Hematopoietic multipotent progenitor cell treated with erythropoietin and hydrocortisone succinate and interleukin-3 and kit ligand, for 8 days (in vitro differentiated cells): ENCODE measurements around the gene TBCD.
A peak's percentile ranks its signal among the peaks of the same experiment; 100 is the strongest.
"Not testable (repeated sequence)": the region's sequence is repeated elsewhere in the genome, so short reads cannot be mapped to it uniquely, and the experiment has no call there.

Experiments used
- DNase-seq: peaks from one replicate; pipeline ENCODE4 v3.0.0-alpha.2; 2015

TBCD gene

GRCh38 chr17:82959990-82960418 lies 208.1 kb downstream of the TBCD start:
- DNase-seq = no peak

GRCh38 chr17:82960419-82961271 lies 208.8 kb downstream of the TBCD start:
- DNase-seq = no peak

DNA sequence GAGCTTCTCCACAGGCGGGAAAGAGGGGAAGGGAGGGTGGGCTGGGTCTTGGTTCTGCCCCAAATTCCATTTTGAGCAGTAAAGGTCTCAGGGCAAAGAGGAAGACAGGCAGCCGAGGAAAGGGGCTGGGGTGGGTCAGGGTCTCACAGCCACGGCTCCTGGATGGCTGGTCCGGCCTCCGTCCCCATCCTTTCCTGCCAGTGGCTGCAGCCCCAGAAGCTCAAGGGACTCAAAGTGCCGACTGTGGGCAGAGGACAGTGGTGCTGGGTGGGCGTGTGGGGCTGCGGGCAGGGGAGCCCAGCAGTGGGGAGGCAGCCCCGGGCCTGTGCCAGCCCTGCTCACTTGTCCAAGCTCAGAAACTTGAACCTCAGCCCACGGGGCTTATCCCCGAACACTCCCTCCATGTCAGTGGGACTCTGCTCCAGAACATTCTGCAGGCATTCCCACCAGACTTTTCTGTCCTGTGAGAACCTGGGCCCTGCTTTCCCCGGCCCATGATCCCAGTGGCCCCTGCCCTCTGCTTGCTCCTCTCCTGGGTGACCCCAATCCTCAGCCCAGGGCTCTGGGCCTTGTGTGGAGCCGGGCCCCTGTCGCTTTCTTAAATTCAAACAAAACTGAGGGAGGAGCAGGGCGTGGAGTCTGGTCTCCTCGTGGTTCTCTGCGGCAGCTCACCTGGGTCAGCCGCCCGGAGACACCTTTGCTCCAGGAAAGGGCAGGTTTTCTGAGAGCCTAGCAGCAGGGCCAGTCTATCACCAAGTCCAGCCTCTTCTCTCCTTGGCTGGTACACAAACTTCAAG lies 209.7 kb downstream of the TBCD start:
- no peak for DNase-seq

DNA sequence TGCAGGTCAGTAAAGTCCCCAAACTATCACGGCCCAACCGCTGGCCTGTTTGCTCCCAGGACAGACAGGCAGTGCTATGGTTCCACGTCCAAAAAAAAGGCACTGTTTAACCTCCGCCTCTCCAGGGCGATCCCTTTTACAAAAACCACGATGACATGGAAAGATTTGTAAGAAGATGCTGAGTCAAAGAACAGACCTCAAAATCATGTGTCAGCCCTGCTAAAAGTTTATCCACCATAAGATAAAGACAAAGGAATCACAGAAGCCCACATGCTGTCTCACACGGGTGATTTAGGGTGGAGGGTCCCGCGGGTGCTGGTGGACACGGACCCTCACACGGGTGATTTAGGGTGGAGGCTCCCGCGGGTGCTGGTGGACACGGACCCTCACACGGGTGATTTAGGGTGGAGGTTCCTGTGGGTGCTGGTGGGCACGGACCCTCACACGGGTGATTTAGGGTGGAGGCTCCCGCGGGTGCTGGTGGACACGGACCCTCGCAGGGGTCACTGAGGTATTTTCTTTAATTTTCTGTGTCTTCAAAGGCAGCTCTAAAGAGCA lies 210.4 kb downstream of the TBCD start:
- DNase-seq = peak; percentile 34

- peak; percentile 47 for DNase-seq
Observed at GRCh38 chr17:82963104-82963950, 211.5 kb downstream of the TBCD start.

DNA sequence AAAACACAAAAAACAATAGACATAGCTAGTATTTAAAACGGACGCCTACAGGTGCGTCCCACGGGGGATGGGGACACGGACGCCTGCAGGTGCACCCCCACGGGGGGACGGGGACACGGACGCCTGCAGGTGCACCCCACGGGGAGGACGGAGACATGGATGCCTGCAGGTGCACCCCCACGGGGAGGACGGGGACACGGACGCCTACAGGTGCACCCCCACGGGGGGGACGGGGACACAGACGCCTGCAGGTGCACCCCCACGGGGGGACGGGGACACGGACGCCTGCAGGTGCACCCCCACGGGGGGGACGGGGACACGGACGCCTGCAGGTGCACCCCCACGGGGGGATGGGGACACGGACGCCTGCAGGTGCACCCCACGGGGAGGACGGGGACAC lies 212.6 kb downstream of the TBCD start:
- not testable (repeated sequence) for DNase-seq

GRCh38 chr17:82964851-82965341 lies 213.0 kb downstream of the TBCD start:
- DNase-seq = no peak

DNA sequence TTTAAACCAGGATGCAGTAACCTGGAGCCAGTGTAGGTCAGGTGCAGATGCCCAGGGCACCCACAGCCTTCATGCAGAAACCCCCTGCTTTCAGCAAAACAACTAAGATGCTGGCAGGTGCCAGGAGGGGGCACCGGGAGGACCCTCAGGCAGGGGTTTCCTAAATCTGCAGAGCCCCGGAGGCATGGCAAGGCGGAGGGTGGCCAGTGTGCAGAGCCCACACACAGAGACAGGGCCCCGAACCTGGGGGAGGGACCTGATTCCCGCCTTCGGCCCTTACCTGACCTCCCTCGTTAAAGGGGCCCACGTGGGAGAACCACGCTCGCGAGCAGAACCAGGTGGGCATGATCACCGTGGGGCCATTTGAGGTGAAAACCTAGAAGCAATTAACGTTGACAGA lies 213.5 kb downstream of the TBCD start:
- no peak for DNase-seq

- no peak for DNase-seq
Observed at GRCh38 chr17:82966415-82966814, 214.6 kb downstream of the TBCD start.

DNA sequence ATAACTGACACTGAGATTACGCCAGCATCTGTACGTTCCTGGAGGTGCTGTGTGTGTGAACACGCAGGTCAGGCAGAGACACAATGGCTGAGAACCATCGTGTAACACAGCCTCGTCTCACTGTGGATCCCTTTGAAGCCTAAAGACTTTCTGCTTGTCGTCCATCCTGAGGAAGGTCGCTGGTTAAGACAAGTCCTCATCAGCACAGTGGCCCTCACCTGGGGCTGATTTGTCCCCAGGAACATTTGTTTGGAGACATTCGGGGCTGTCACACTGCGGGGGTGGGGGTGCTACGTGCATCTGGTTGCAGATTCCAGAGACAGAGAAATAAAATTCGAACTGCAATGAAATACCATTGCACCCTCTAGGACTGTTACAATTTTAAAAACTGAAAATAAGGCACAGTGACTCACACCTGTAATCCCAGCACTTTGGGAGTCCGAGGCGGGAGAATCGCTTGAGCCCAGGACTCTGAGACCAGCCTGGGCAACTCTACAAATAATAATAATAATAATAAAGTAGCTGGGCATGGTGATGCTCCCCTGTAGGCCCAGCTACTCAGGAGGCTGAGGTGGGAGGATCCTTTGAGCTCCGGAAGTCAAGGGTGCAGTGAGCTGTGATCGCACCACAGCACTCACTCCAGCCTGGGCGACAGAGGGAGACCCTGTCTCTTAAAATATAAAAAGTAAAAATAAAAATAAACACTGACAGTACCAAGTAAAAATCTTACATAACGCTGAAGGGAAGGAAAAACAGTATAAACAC lies 215.6 kb downstream of the TBCD start:
- no peak for DNase-seq

- DNase-seq = not testable (repeated sequence)
Observed at GRCh38 chr17:82968033-82968841, 216.4 kb downstream of the TBCD start.

GRCh38 chr17:82970067-82970466 lies 218.2 kb downstream of the TBCD start:
- DNase-seq = no peak

GRCh38 chr17:82970818-82971590 lies 219.1 kb downstream of the TBCD start:
- no peak for DNase-seq

GRCh38 chr17:82972836-82973372 lies 221.0 kb downstream of the TBCD start:
- DNase-seq = no peak

DNA sequence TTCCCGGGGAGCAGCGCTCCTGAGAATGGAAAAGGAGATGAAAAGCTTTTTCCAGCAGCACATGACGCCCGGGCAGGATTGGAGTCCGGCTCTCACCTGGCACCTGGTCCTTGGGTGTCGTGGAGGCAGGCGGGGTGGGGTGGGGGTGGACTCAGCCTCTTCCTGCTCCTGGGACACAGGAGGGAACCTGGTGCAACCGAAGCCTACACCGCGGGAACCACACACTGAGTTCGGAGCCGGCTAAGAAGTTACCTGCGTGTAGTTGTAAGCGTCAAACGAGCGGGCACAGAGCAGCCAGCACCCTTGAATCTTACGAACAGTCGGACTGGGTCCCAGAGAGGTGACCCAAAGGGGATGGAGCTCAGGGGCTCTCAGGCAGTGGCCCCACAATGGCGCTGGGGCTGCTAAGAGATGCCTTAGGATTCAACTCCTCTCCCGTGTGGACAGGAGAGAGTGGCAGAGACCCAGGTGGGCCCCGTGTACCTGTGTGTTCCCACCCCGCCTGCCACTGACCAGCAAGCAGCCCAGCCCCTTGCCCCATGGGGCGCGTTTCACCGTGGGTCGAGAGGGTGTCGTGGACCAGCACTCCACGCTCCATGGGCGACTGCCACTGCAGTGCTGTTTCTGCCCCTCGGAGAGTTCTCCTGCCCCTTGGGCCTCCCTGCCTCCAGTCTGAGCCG lies 221.7 kb downstream of the TBCD start:
- DNase-seq = no peak

DNA sequence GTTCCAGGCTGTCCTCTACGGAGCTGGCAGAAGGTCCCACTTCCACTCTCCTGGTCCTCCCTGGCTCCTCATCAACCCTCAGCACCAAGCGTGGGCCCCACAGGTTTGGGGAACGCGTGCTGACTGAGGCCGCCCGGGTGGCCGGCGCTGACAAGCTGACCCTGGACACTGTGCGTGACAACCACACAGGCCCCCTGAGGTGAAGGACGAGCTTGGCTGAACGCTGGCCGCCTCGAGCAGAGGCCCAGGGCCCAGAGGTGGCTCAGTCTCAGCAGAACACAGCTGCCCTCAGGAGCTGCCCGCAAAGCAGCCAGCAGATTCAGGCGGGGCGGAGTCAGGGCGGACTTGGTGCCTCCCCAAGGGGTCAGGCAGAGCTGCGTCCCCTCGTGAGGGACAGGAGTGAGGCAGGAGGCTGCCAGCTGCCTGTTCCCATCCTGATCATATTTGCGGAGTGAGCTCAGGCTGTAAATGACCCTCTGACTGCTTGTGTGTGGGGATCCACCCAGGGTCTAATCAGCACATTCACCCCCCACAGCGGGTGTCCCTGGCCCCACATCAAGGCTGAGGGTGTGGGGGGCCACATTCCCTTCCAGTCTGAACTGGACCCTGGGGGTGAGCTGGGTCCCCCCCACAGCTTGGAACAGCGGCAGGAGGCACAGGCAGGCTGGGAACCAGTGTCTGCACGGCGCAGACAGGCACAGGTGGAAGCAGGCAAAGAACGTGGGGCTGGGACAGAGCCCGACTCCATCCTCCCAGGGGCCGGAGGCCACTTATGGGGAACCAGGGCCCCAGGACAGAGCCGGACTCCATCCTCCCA lies 222.5 kb downstream of the TBCD start:
- no peak for DNase-seq

DNA sequence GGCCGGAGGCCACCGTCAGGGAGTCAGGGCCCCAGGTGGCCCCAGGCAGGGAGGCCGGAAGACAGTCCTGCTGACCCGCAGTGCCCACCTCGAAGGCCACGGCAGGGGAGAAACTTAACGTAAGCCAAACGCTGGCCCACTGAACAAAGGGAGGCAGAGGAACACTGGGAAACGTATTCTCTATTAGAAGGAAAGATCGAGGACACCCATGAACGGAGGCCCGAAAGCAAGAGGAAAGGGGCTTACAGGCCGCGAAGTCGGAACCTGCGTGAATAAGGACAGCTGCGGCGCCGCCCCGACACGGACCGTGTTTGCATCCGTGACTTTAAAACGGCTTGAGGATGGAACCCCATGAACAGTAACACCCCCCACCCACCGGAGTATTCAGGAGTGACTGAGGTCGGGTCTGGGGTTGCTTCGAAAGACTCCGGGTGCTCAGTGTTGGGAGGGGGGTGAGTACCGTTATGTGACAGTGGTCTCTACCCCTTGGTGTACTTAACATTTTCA lies 225.2 kb downstream of the TBCD start:
- no peak for DNase-seq

GRCh38 chr17:82977606-82978005 lies 225.7 kb downstream of the TBCD start:
- DNase-seq = no peak
